ENCODE results near the gene ANKRD33B. TPM values are rescaled to one million over a fixed set of nuclear protein-coding genes. Genes with fewer than 3 reads are reported as not detected.
A peak's percentile ranks its signal among the peaks of the same experiment; 100 is the strongest.

The ANKRD33B gene
- total RNA-seq, 1 experiment from 2014 or later = 14.9 TPM

DNA sequence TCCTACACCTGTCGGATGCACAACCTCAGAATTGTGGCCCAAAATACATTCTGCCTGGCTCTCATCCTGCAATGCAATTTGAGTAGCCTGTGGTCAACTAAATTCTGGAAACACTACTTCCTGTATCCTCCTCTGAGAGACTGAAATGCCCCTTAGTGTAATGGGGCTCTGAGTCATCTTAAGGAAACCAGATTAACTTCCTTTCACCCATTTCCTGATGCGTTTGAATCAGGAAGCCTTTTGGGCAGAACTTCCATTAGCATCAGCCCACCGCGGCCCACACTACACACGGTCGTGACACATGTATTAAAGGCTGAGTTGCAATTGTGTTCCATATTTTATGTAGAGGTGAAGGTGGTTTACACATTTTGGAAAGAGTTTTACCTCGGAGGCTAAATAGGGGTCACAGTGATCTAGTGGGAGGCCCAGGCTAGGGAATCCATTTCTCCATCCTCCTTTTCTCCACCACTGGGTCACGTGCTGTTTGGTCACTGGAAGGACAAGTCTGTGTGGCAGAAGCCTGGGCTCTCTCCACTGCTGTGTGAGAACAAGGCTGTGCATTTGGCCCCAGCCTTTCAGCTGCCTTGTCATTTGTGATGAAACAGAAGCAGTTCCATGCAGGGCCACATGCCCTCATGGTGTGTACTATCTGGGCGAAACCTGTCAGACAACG lies 141.2 kb downstream of the ANKRD33B start:
- intact Hi-C loops (cut with micrococcal nuclease) = loop anchor here (1.0 to 5.0 kb wide), 4 partner anchors 15 to 56 kb away; partner anchors contain the start of gene DAP
- ChIA-PET POLR2A (ENCODE audit: unreplicated experiment) (interaction anchor here (0.6 kb wide), 1 partner anchor 20 kb away, joined by 4 read pairs; no protein-coding TSS in a partner anchor), CTCF (interaction anchor here (0.7 kb wide), 1 partner anchor 10 kb away, joined by 5 read pairs; no protein-coding TSS in a partner anchor)
- H2AFZ ChIP-seq (ENCODE audit: low read length) = no peak overlapping the region
- peak; percentile 100 for DNase-seq
- H3K27ac ChIP-seq (ENCODE audit: low read length) = peak overlapping the region; percentile 93
- H3K9me3 ChIP-seq (ENCODE audit: low read length) = no peaks in the 10 kb centered on the region
- peak overlapping the region; percentile 71 for H3K4me2 ChIP-seq (ENCODE audit: low read length)
- H4K20me1 ChIP-seq (ENCODE audit: low read length) = no peaks in the 10 kb centered on the region
- ATAC-seq = peak; percentile 53
- H3K4me1 ChIP-seq (ENCODE audit: insufficient read depth, low read length) = peaks cover 91% of the 10 kb centered on the region
- H3K27me3 ChIP-seq (ENCODE audit: low read length) = no peaks in the 10 kb centered on the region
- H3K79me2 ChIP-seq (ENCODE audit: low read length) = peaks cover 68% of the 10 kb centered on the region
- peak overlapping the region; percentile 85 for H3K9ac ChIP-seq (ENCODE audit: low read length)
- H3K9me2 ChIP-seq (replicated peaks; ENCODE audit: low read length) = no peaks in the 10 kb centered on the region
- BruUV-seq (replicated peaks) = TSS peak; percentile 54
- peaks cover 43% of the 10 kb centered on the region for H3F3A ChIP-seq (ENCODE audit: low read length, unreplicated experiment)
- peaks cover 44% of the 10 kb centered on the region for H3K36me3 ChIP-seq (ENCODE audit: low read depth, low read length)
- no peak for TF ChIP-seq EZH2 (IDR thresholded peaks at IDR 0.05; ENCODE audit: low read length, unreplicated experiment)
- no peak for TF ChIP-seq EZH2phosphoT487 (IDR thresholded peaks at IDR 0.05; ENCODE audit: borderline replicate concordance, low read length)
- TF ChIP-seq, protein P1, sequence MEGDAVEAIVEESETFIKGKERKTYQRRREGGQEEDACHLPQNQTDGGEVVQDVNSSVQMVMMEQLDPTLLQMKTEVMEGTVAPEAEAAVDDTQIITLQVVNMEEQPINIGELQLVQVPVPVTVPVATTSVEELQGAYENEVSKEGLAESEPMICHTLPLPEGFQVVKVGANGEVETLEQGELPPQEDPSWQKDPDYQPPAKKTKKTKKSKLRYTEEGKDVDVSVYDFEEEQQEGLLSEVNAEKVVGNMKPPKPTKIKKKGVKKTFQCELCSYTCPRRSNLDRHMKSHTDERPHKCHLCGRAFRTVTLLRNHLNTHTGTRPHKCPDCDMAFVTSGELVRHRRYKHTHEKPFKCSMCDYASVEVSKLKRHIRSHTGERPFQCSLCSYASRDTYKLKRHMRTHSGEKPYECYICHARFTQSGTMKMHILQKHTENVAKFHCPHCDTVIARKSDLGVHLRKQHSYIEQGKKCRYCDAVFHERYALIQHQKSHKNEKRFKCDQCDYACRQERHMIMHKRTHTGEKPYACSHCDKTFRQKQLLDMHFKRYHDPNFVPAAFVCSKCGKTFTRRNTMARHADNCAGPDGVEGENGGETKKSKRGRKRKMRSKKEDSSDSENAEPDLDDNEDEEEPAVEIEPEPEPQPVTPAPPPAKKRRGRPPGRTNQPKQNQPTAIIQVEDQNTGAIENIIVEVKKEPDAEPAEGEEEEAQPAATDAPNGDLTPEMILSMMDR (conservative IDR thresholded peaks at IDR 0.05; ENCODE audit: low read depth, low read length) = no peak
- H3K4me3 ChIP-seq (ENCODE audit: low read length) = peak overlapping the region; percentile 3; the same call in 1 of the 2 replicates

DNA sequence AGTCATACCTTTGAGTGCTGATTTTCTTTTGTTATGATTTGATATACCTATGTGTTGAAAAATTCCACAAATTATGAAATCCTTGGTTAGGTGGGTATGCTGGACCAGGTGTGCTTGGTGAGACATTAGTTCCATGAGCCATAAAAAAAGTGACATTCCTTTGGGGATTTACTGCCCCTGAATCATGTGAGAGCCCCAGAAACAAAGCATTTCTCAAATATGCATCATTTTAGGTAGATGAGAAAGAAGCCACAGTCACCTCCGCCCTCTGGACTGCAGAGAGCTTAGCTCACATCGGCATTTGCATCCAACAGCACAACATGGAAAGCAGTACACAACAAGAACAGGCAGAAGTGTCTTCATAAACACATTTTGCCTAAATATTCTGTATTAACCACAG lies 141.9 kb downstream of the ANKRD33B start:
- peaks cover 47% of the 10 kb centered on the region for H3K36me3 ChIP-seq (ENCODE audit: low read depth, low read length)
- peak overlapping the region; percentile 59 for H3K4me2 ChIP-seq (ENCODE audit: low read length)
- peak overlapping the region; percentile 93 for H3K27ac ChIP-seq (ENCODE audit: low read length)
- no TSS peak for BruUV-seq (replicated peaks)
- no peak overlapping the region for H2AFZ ChIP-seq (ENCODE audit: low read length)
- H3K79me2 ChIP-seq (ENCODE audit: low read length) = peaks cover 68% of the 10 kb centered on the region
- H3K9me3 ChIP-seq (ENCODE audit: low read length) = no peaks in the 10 kb centered on the region
- CTCF ChIA-PET = no interaction called here
- peak overlapping the region; percentile 3; the same call in 1 of the 2 replicates for H3K4me3 ChIP-seq (ENCODE audit: low read length)
- H3F3A ChIP-seq (ENCODE audit: low read length, unreplicated experiment) = peaks cover 43% of the 10 kb centered on the region
- H3K9ac ChIP-seq (ENCODE audit: low read length) = peak overlapping the region; percentile 85
- POLR2A ChIA-PET (ENCODE audit: unreplicated experiment) = interaction anchor here (0.6 kb wide), 1 partner anchor 19 kb away, joined by 4 read pairs; no protein-coding TSS in a partner anchor
- peak; percentile 9 for ATAC-seq
- no peaks in the 10 kb centered on the region for H3K9me2 ChIP-seq (replicated peaks; ENCODE audit: low read length)
- TF ChIP-seq, protein P1 (conservative IDR thresholded peaks at IDR 0.05; ENCODE audit: low read depth, low read length) = no peak
- TF ChIP-seq EZH2 (IDR thresholded peaks at IDR 0.05; ENCODE audit: low read length, unreplicated experiment) = no peak
- no peak for TF ChIP-seq EZH2phosphoT487 (IDR thresholded peaks at IDR 0.05; ENCODE audit: borderline replicate concordance, low read length)
- no peaks in the 10 kb centered on the region for H4K20me1 ChIP-seq (ENCODE audit: low read length)
- peaks cover 91% of the 10 kb centered on the region for H3K4me1 ChIP-seq (ENCODE audit: insufficient read depth, low read length)
- no peaks in the 10 kb centered on the region for H3K27me3 ChIP-seq (ENCODE audit: low read length)
- intact Hi-C loops (cut with micrococcal nuclease) = loop anchor here (1.0 kb wide), 3 partner anchors 15 to 56 kb away; partner anchors contain the start of gene DAP
- peak; percentile 99 for DNase-seq

DNA sequence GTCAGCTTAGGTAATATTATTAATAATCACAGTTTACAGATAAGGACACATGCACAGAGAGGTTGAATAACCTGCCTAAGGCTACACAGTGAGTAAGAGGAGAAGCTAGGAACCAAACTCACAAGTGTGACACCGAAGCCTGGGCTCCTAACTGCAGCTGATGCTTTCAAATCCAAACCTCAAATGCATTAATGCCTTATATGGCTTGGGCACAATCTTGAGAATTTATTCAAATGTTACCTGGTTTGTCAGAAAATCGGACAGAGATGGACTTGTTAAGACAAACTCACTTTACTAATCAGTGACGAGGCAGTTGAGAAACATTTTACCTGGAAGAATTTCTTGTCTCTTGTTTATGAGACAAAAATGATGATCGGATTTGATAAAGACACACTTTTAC lies 142.5 kb downstream of the ANKRD33B start:
- Histone ChIP-seq H3K9ac (ENCODE audit: low read length) (peak overlapping the region; percentile 85), H3K4me2 (ENCODE audit: low read length) (peak overlapping the region; percentile 59), H3K27me3 (ENCODE audit: low read length) (no peaks in the 10 kb centered on the region), H2AFZ (ENCODE audit: low read length) (no peak overlapping the region), H3K4me3 (ENCODE audit: low read length) (no peak overlapping the region), H4K20me1 (ENCODE audit: low read length) (no peaks in the 10 kb centered on the region), H3K36me3 (ENCODE audit: low read depth, low read length) (peaks cover 47% of the 10 kb centered on the region), H3K27ac (ENCODE audit: low read length) (peak overlapping the region; percentile 93), H3K4me1 (ENCODE audit: insufficient read depth, low read length) (peaks cover 86% of the 10 kb centered on the region), H3K9me3 (ENCODE audit: low read length) (no peaks in the 10 kb centered on the region), H3F3A (ENCODE audit: low read length, unreplicated experiment) (peaks cover 43% of the 10 kb centered on the region), H3K79me2 (ENCODE audit: low read length) (peaks cover 68% of the 10 kb centered on the region), H3K9me2 (replicated peaks; ENCODE audit: low read length) (no peaks in the 10 kb centered on the region)
- TF ChIP-seq, protein P1 (conservative IDR thresholded peaks at IDR 0.05; ENCODE audit: low read depth, low read length) = no peak
- TF ChIP-seq EZH2 (IDR thresholded peaks at IDR 0.05; ENCODE audit: low read length, unreplicated experiment) (no peak), EZH2phosphoT487 (IDR thresholded peaks at IDR 0.05; ENCODE audit: borderline replicate concordance, low read length) (no peak)
- DNase-seq = peak; percentile 49
- intact Hi-C loops (cut with micrococcal nuclease) = no loop called here
- ChIA-PET POLR2A (ENCODE audit: unreplicated experiment) (no interaction called here), CTCF (no interaction called here)
- ATAC-seq = no peak
- BruUV-seq (replicated peaks) = no TSS peak

Measured in PC-3 (cell line).